ENCODE data around the gene NFIB. TPM values are rescaled to one million over a fixed set of nuclear protein-coding genes. Genes with fewer than 3 reads are reported as not detected.

NFIB gene
- total and polyA plus RNA-seq, 10 of the 15 experiments (the other 5 are each of a cell fraction or from before 2014, with no cell fraction given), result under 0.01 to 0.19 (median 0.05) TPM; not detected in 3

GRCh38 chr9:14183001-14183400 lies 130.9 kb downstream of the NFIB start:
- Histone ChIP-seq H2AFZ (ENCODE audit: control insufficient read depth, low read depth, low read length) (no peak overlapping the region), H3K4me3 (no peak overlapping the region), H3K4me1 (ENCODE audit: control insufficient read depth, insufficient read depth, low read length) (no peaks in the 10 kb centered on the region), H3K27me3 (replicated peaks in 1 of 2; ENCODE audit: control insufficient read depth in 2 of 2, insufficient read depth in 2 of 2, low read length in 1 of 2) (no peaks in the 10 kb centered on the region; a peak in 1 of 4 replicates), H3K27ac (ENCODE audit: control insufficient read depth, insufficient read depth) (no peak overlapping the region), H3K9me3 (replicated peaks; ENCODE audit: control insufficient read depth, insufficient read depth, low read length) (no peaks in the 10 kb centered on the region), H3K79me2 (ENCODE audit: control insufficient read depth, insufficient read depth, low read length) (no peaks in the 10 kb centered on the region), H3K9ac (ENCODE audit: control insufficient read depth, insufficient read depth, low read length) (no peak overlapping the region), H3K36me3 (ENCODE audit: control insufficient read depth in 2 of 2, insufficient read depth in 2 of 2, low read length in 1 of 2) (no peaks in the 10 kb centered on the region), H4K20me1 (ENCODE audit: control insufficient read depth, insufficient read depth) (no peaks in the 10 kb centered on the region), H3K4me2 (ENCODE audit: control insufficient read depth, insufficient read depth) (no peak overlapping the region)
- ChIA-PET RAD21 (ENCODE audit: unreplicated experiment) (no interaction called here), SMC1A (ENCODE audit: uncharacterized antibody, unreplicated experiment) (no interaction called here), CTCF (interaction anchor here (0.6 kb wide), 1 partner anchor 91 kb away, joined by 3 read pairs; no protein-coding TSS in a partner anchor), POLR2A (interaction anchor here (0.7 kb wide), 1 partner anchor 213 kb away, joined by 3 read pairs; no protein-coding TSS in a partner anchor)
- intact Hi-C loops (cut with micrococcal nuclease; ENCODE audit: unreplicated experiment) (no loop called here), in situ Hi-C loops (cut with MboI) (no loop called here)
- 0% methylated on average over 1 of the region's 1 CpG for WGBS (ENCODE audit: insufficient coverage, insufficient replicate concordance, low lambda C conversion rate, missing lambda C conversion rate)
- DNase-seq (ENCODE audit: low read depth, low spot score) (no peak), ATAC-seq (no peak), FAIRE-seq (no peak)
- BruUV-seq (replicated peaks), result no TSS peak
- TF ChIP-seq SMAD5 (IDR thresholded peaks at IDR 0.05; ENCODE audit: low read depth) (no peak), NFYB (IDR thresholded peaks at IDR 0.05; ENCODE audit: insufficient read depth, low read depth, low read length) (no peak), YBX1 (IDR thresholded peaks at IDR 0.05) (no peak), ATF3 (IDR thresholded peaks at IDR 0.05; ENCODE audit: borderline replicate concordance, extremely low read depth, low read depth, low read length) (no peak), ZNF622 (IDR thresholded peaks at IDR 0.05) (no peak), HDAC6 (IDR thresholded peaks at IDR 0.05; ENCODE audit: unreplicated experiment) (no peak), HDAC2 (IDR thresholded peaks at IDR 0.05) (no peak)

GRCh38 chr9:14180960-14181537 lies 132.9 kb downstream of the NFIB start:
- Histone ChIP-seq H4K20me1 (ENCODE audit: control insufficient read depth, insufficient read depth) (no peaks in the 10 kb centered on the region), H3K9me3 (replicated peaks; ENCODE audit: control insufficient read depth, insufficient read depth, low read length) (no peaks in the 10 kb centered on the region), H3K27me3 (replicated peaks in 1 of 2; ENCODE audit: control insufficient read depth in 2 of 2, insufficient read depth in 2 of 2, low read length in 1 of 2) (no peaks in the 10 kb centered on the region; a peak in 2 of 4 replicates), H3K36me3 (ENCODE audit: control insufficient read depth in 2 of 2, insufficient read depth in 2 of 2, low read length in 1 of 2) (no peaks in the 10 kb centered on the region), H2AFZ (ENCODE audit: control insufficient read depth, low read depth, low read length) (no peak overlapping the region), H3K4me1 (ENCODE audit: control insufficient read depth, insufficient read depth, low read length) (no peaks in the 10 kb centered on the region), H3K4me2 (ENCODE audit: control insufficient read depth, insufficient read depth) (no peak overlapping the region), H3K27ac (ENCODE audit: control insufficient read depth, insufficient read depth) (no peak overlapping the region), H3K79me2 (ENCODE audit: control insufficient read depth, insufficient read depth, low read length) (no peaks in the 10 kb centered on the region), H3K4me3 (no peak overlapping the region), H3K9ac (ENCODE audit: control insufficient read depth, insufficient read depth, low read length) (no peak overlapping the region)
- POLR2A ChIA-PET, result no interaction called here
- FAIRE-seq, result no peak
- no TSS peak for BruUV-seq (replicated peaks)
- no peak for ATAC-seq
- intact Hi-C loops (cut with micrococcal nuclease; ENCODE audit: unreplicated experiment), result no loop called here
- CTCF ChIA-PET, result no interaction called here
- SMC1A ChIA-PET (ENCODE audit: uncharacterized antibody, unreplicated experiment), result no interaction called here
- no peak for DNase-seq (ENCODE audit: low read depth, low spot score)
- 20% methylated on average over 3 of the region's 3 CpGs for WGBS (ENCODE audit: insufficient coverage, insufficient replicate concordance, low lambda C conversion rate, missing lambda C conversion rate)
- in situ Hi-C loops (cut with MboI), result no loop called here
- RAD21 ChIA-PET (ENCODE audit: unreplicated experiment), result no interaction called here
- TF ChIP-seq MTA3 (IDR thresholded peaks at IDR 0.05; ENCODE audit: borderline replicate concordance, low read length) (no peak), ZNF24 (IDR thresholded peaks at IDR 0.05) (no peak), NFYA (IDR thresholded peaks at IDR 0.05; ENCODE audit: borderline replicate concordance, low read depth, low read length) (no peak), ZBTB40 (IDR thresholded peaks at IDR 0.05; ENCODE audit: borderline replicate concordance) (no peak), NRF1 (conservative IDR thresholded peaks at IDR 0.05; ENCODE audit: low read depth, low read length) (no peak), ZNF274 (IDR thresholded peaks at IDR 0.05; ENCODE audit: insufficient read depth, insufficient read length) (no peak), CREB1 (IDR thresholded peaks at IDR 0.05; ENCODE audit: low read depth) (no peak), CBFB (IDR thresholded peaks at IDR 0.05; ENCODE audit: low read depth) (no peak), POU2F2 (IDR thresholded peaks at IDR 0.05; ENCODE audit: borderline replicate concordance, low read depth, low read length) (no peak)

All from GM12878 (cell line).